ENCODE data around the gene ZBTB33.

DNA sequence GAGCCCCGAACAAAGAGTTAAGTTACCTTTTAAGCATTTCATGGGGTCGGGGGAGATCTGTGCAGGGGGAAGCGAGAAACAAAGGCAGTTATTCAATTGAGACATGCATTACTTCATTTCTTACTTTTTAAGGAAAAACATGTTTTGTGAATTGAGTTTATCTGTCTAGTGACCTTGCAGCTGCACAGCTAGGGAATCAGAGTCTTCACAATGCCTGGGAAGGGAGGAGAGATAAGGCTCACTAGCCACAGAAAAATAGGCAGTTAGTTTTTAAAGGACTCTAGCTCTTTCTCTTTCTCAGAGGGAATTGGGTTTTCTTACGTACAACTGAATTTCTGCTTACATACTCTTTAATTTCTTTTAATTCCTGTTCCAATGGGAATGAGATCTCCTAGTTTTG, 26.2 kb upstream of the ZBTB33 start:
- TF ChIP-seq CTCF (IDR thresholded peaks at IDR 0.05; ENCODE audit: low read length) (no peak), EZH2 (optimal IDR thresholded peaks at IDR 0.05; ENCODE audit: low read depth, low read length) (no peak)
